ENCODE measurements around the gene POGLUT3.

POGLUT3 gene

GRCh38 chr11:108498046-108498815 is at the start of gene POGLUT3:
POGLUT3 (minus strand) TSS chr11:108498384; CDS start chr11:108498366, 18 bp downstream.
- DNase-seq (ENCODE audit: low read depth in 1 of 2, low spot score in 1 of 2): peak; percentile 6 to 22

- no peak for DNase-seq (ENCODE audit: low read depth in 1 of 2, low spot score in 1 of 2)
Observed at GRCh38 chr11:108545909-108546501, 47.8 kb upstream of the POGLUT3 start.

GRCh38 chr11:108543316-108543964 is 45.3 kb upstream of the POGLUT3 start:
- no peak for DNase-seq (ENCODE audit: low read depth in 1 of 2, low spot score in 1 of 2)

- DNase-seq (ENCODE audit: low read depth in 1 of 2, low spot score in 1 of 2): no peak
Observed at GRCh38 chr11:108541531-108541930, 43.3 kb upstream of the POGLUT3 start.

- no peak for DNase-seq (ENCODE audit: low read depth in 1 of 2, low spot score in 1 of 2)
Observed at GRCh38 chr11:108538502-108538901, 40.3 kb upstream of the POGLUT3 start.

GRCh38 chr11:108538022-108538424 is 39.8 kb upstream of the POGLUT3 start:
- DNase-seq (ENCODE audit: low read depth in 1 of 2, low spot score in 1 of 2): no peak

- DNase-seq (ENCODE audit: low read depth in 1 of 2, low spot score in 1 of 2): no peak
Observed at GRCh38 chr11:108536783-108537182, 38.6 kb upstream of the POGLUT3 start.

- no peak for DNase-seq (ENCODE audit: low read depth in 1 of 2, low spot score in 1 of 2)
Observed at GRCh38 chr11:108535384-108535955, 37.3 kb upstream of the POGLUT3 start.

- no peak for DNase-seq (ENCODE audit: low read depth in 1 of 2, low spot score in 1 of 2)
Observed at GRCh38 chr11:108534274-108534882, 36.2 kb upstream of the POGLUT3 start.

GRCh38 chr11:108530426-108530825 is 32.2 kb upstream of the POGLUT3 start:
- DNase-seq (ENCODE audit: low read depth in 1 of 2, low spot score in 1 of 2): no peak

GRCh38 chr11:108527382-108527781 is 29.2 kb upstream of the POGLUT3 start:
- DNase-seq (ENCODE audit: low read depth in 1 of 2, low spot score in 1 of 2): no peak

GRCh38 chr11:108525161-108525560 is 27.0 kb upstream of the POGLUT3 start:
- DNase-seq (ENCODE audit: low read depth in 1 of 2, low spot score in 1 of 2): no peak

- no peak for DNase-seq (ENCODE audit: low read depth in 1 of 2, low spot score in 1 of 2)
Observed at GRCh38 chr11:108524422-108524821, 26.2 kb upstream of the POGLUT3 start.

- DNase-seq (ENCODE audit: low read depth in 1 of 2, low spot score in 1 of 2): no peak
Observed at GRCh38 chr11:108522318-108522717, 24.1 kb upstream of the POGLUT3 start.

- no peak for DNase-seq (ENCODE audit: low read depth in 1 of 2, low spot score in 1 of 2)
Observed at GRCh38 chr11:108518581-108518980, 20.4 kb upstream of the POGLUT3 start.

GRCh38 chr11:108516125-108516524 is 17.9 kb upstream of the POGLUT3 start:
- no peak for DNase-seq (ENCODE audit: low read depth in 1 of 2, low spot score in 1 of 2)

GRCh38 chr11:108512708-108513107 is 14.5 kb upstream of the POGLUT3 start:
- no peak for DNase-seq (ENCODE audit: low read depth in 1 of 2, low spot score in 1 of 2)

- no peak for DNase-seq (ENCODE audit: low read depth in 1 of 2, low spot score in 1 of 2)
Observed at GRCh38 chr11:108511851-108512474, 13.8 kb upstream of the POGLUT3 start.

GRCh38 chr11:108508653-108509593 is 10.7 kb upstream of the POGLUT3 start:
- no peak for DNase-seq (ENCODE audit: low read depth in 1 of 2, low spot score in 1 of 2)

GRCh38 chr11:108501396-108501795 is 3.2 kb upstream of the POGLUT3 start:
- DNase-seq (ENCODE audit: low read depth in 1 of 2, low spot score in 1 of 2): no peak

All from activated CD4-positive, alpha-beta T cell treated with anti-CD3 and anti-CD28 coated beads, Interleukin-2, amount 50 U/mL, for 24 hours (primary cell).